Measurements from ENCODE around the gene FKBP1A. TPM values are rescaled to one million over a fixed set of nuclear protein-coding genes. Genes with fewer than 3 reads are reported as not detected.
A peak's percentile ranks its signal among the peaks of the same experiment; 100 is the strongest.

The FKBP1A gene
- total and polyA plus RNA-seq, 10 of the 15 experiments (the other 5 are each of a cell fraction or from before 2014, with no cell fraction given) = 103 to 687 (median 254) TPM

DNA sequence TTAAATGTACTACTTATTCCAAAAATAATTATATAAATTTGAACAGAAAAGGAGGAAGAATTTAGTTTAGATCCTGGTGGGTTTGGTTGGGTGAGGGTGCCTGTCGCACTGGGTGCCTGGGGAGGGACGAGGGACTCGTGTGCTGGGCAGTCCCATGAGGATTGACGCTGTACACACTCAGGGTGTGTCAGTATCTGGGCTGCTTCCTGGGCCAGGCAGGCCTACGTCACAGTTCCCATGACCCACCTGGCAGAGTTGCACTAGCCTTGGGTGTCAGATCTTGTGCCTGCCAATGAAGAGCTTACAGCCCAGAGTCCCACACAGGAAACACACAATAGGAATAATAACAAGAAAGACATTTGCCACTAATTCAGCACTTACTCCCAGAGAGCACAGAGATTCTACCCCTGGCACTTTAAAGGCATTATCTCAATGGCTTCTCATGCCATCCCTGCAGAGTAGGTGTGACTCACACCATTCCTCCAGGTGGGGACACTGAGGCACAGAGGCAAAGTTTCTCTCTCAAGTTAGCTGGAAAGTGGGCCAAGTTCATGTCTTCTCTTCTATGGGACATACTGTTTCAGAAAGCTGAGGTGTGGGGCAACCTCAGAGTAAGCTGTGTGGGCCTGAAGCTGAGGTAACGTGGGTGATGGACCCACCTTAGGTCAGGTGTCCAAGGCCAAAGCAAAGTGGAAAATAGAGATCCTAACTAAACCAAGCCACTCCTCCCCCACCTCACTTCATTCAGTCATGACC lies 62.6 kb downstream of the FKBP1A start (continued):
- TF ChIP-seq ZNF384 (IDR thresholded peaks at IDR 0.05; ENCODE audit: borderline replicate concordance, low read depth, low read length) (peak; percentile 32; the same call in 1 of the 2 replicates), SREBF1 (IDR thresholded peaks at IDR 0.05; ENCODE audit: low read length) (no peak), SKIL (IDR thresholded peaks at IDR 0.05; ENCODE audit: low read depth, poor library complexity, severe bottlenecking) (no peak), EP300 (IDR thresholded peaks at IDR 0.05; ENCODE audit: borderline replicate concordance in 1 of 2, control insufficient read depth in 1 of 2, low read depth in 2 of 2, low read length in 2 of 2) (0 out of 4 replicates have a peak, but pooled peaks of 1 of the 2 experiments have one; percentile 26), RCOR1 (conservative IDR thresholded peaks at IDR 0.05; ENCODE audit: low read depth, low read length) (0 out of 2 replicates have a peak, but pooled peaks have one; percentile 52), NBN (IDR thresholded peaks at IDR 0.05) (0 out of 2 replicates have a peak, but pooled peaks have one; percentile 36), FOXM1 (IDR thresholded peaks at IDR 0.05; ENCODE audit: low read depth, low read length) (no peak), PKNOX1 (IDR thresholded peaks at IDR 0.05) (peak; percentile 51; the same call in 1 of the 2 replicates), TAF1 (IDR thresholded peaks at IDR 0.05; ENCODE audit: borderline replicate concordance, low read depth, low read length) (no peak), MEF2B (IDR thresholded peaks at IDR 0.05; ENCODE audit: partially characterized antibody, poor library complexity, severe bottlenecking) (peak; percentile 98), ZNF622 (IDR thresholded peaks at IDR 0.05) (no peak)
- TF ChIP-seq, protein P1, sequence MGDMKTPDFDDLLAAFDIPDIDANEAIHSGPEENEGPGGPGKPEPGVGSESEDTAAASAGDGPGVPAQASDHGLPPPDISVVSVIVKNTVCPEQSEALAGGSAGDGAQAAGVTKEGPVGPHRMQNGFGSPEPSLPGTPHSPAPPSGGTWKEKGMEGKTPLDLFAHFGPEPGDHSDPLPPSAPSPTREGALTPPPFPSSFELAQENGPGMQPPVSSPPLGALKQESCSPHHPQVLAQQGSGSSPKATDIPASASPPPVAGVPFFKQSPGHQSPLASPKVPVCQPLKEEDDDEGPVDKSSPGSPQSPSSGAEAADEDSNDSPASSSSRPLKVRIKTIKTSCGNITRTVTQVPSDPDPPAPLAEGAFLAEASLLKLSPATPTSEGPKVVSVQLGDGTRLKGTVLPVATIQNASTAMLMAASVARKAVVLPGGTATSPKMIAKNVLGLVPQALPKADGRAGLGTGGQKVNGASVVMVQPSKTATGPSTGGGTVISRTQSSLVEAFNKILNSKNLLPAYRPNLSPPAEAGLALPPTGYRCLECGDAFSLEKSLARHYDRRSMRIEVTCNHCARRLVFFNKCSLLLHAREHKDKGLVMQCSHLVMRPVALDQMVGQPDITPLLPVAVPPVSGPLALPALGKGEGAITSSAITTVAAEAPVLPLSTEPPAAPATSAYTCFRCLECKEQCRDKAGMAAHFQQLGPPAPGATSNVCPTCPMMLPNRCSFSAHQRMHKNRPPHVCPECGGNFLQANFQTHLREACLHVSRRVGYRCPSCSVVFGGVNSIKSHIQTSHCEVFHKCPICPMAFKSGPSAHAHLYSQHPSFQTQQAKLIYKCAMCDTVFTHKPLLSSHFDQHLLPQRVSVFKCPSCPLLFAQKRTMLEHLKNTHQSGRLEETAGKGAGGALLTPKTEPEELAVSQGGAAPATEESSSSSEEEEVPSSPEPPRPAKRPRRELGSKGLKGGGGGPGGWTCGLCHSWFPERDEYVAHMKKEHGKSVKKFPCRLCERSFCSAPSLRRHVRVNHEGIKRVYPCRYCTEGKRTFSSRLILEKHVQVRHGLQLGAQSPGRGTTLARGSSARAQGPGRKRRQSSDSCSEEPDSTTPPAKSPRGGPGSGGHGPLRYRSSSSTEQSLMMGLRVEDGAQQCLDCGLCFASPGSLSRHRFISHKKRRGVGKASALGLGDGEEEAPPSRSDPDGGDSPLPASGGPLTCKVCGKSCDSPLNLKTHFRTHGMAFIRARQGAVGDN (IDR thresholded peaks at IDR 0.05) = peak; percentile 95

All from GM12878 (cell line).